NCI-H2107 treated with DMSO at 0.1 percent for 48 hours (cell line): ENCODE data around the gene BCOR.

Experiments used
- DNase-seq: peaks from one replicate; lab custom pipeline; 2025; ENCODE audit not compliant: unreplicated experiment; lab: John Stamatoyannopoulos, UW

Gene BCOR

DNA sequence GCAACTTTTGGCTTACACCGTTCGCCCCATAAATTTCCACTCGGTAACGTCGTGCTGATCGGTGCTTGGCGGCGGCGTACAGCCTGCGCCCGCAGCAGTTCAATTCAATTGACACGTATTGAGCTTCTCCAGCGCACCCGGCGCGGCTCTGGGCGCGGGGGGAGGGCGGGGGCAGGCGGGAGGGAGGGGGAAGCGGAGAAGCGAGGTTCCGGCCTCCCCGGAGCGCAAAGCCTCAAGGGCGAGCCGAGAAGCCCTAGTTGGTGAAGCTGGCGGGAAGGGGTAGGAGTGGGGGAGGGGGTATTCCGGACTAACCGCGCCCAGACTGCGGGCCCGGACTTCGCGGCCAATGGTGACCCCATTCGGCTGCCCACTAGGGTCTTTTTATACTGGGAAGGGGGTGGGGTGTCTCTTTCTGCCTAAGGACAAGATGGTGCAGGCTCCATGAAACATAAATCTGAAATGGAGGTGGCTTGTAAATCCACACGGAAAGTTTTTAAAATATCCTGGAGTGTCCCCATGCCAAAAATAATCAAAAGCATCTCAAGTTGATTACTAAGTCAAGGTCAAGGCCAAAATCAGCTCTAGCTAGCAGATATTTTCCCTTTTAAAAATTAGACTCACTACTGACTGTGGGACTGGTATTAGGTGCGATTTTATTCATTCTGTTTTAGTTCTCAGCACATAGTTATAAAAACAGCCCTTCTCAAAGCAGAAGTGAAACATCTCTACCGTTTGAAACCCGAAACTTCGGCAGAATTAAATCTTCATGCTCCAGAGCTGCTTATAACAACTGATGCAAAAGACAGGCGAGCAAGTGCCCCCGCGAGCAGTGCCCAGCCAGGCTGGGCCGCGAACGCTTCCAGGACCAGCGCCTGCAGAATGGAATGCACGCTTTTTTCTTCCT is 1.5 kb upstream of the BCOR start:
- DNase-seq = no peak

DNA sequence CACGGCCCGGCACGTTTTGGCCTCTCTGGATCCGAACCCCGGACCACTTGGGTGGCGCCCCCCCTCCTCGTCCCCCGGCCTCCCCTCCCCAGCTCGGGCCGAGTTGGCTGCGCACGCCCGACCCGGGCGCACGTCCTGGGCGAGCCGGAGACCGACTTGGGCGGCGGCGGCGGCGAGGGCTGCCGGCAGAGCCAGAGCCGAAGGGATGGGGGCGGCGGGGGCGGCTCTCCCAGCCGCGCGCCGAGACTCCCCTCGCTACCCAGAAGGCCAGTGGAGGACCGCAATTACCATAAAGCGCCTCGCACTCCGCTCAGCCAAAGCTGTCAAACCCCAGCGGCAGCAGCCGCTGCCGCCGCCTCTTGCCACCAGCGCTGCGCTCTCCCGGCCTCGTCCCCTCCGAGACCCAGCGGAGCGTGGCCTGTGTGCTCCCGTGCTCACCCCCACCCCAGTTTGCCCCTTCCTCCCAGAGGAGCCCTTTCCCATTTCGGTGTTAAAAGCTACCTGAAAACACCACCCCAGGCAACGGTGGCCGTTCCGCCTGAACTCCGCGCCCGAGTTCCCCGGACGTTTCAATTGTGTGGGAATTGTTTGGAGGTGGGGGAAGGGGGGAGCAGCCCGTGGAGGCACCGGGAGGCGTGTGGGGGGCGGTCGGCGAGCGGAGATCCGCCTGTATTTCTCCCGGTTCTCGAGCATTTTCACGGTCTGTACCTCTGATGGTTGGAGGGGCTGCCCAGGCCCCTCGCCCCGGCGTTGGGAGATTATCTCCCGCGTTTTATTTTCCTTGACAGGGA is 701 bp upstream of the BCOR start:
- no peak for DNase-seq

DNA sequence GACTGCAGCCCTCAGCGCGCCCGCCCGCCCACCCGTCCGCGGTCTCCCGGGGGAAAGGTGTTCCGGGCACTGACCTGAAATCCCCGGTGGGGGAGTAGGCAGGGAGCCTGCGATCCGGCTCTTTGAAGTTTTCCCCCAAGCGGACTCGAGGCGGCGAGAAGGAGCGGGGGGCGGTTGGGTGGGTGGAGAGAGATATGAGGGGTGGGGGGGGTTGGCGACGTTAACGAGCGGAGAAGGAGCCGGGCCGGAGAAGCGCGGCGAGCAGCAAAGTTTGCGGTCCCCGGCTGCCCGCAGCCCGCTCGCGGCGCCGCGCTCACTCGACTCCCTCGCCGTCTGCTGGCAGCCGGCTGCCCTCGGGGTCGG is 636 bp downstream of the BCOR start:
- DNase-seq = no peak

DNA sequence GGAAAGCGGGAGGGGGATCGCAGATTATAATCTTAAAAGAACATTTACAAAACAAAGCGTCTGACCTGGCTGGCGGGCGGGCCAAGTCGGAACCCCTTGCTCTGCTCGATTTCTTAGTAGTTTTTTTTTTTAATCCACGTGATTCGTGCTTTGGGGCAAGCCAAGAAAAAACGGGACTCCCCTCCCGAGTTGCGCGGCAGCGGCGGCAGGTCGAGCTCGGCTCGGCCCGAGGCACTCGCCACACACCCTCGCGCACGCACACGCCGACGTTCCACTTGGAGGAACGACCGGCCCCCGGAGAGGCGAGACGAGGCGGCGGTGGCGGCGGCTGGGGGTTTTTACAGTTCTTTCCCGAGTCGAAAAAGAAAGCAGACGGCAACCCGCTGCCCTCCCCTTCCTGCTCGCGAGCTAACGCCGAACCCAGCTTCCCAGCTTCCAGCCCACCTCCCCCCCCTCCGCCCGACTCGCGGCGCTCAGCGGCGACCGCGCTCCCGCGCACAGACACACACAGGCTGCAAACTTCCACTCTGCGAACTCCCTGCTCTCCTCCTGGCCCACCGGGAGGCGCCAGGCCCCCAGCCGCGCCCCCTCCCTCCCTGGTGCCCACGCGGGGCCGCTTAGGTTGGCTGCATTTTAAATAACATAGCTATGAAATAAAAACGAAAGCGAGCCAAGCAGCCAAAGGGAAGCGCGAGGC is 1.2 kb downstream of the BCOR start:
- no peak for DNase-seq

DNA sequence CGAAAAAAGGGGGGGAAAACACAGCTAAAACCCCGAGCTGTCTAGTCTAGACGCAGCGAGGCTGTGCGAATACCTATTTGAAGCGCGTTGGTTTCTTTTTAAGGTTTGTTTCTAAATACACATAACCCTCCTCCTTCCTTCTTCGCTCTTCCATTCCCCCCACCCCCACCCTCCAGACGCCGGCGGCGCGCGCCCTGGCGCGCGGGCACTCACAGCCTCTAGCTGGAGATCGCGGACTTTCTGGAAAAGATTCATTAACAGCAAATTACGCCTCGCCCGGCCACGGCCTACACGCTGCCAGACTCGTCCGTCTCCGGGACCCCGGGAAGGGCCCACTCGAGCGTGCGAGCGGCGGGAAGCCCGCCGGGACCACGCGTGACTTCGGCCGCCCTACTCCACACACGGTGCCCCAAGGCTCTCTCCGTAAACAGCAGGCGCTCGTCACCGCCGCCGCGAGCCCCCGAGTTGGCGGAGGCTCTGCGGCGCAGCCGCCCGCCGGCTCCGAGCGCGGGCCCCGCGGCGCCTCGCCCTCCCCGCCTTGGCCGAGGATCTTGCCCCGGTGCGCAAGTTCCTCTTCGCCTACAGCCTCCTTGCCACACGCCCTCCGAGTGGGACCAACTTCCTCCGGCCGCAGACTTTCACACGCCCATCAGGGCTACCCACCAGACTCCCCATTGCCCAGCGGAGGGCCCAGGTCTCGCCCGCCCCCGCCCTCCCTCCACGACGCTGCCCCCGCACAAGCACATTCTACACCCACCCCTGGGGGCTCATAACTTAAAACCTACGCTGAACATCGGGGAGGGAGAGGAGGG is 2.0 kb downstream of the BCOR start:
- DNase-seq = no peak

DNA sequence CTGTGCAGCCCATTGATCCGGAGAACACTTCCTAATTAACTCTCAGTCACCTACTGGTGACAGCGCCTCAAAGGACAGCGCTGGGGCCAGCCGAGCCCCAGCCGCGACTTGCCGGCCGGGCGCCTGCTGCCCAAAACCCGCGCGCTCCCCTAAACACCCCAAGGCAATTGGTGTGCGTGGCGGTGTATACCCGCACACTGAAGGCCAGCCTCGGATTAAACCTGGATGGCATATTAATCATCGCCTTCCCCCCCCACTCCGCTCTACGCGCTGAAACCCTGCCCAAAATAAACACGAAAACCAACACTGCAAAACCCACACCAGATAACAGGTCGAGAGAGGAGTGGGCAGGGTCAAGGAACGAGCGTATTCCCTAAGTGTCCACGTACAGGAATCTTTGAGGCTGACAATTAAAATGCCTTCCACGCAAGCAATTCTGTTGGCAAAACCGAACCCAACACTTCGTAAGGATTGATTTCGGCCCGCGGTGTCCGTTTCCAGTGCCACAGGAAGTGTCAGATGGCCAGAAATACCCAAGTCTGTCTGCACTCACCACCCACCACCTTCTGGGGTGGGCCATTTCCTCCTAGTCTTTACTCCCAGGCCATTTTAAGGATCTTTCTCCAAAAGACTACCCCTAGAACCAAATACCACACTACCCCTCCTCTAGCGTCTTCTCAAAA is 2.7 kb downstream of the BCOR start:
- no peak for DNase-seq

DNA sequence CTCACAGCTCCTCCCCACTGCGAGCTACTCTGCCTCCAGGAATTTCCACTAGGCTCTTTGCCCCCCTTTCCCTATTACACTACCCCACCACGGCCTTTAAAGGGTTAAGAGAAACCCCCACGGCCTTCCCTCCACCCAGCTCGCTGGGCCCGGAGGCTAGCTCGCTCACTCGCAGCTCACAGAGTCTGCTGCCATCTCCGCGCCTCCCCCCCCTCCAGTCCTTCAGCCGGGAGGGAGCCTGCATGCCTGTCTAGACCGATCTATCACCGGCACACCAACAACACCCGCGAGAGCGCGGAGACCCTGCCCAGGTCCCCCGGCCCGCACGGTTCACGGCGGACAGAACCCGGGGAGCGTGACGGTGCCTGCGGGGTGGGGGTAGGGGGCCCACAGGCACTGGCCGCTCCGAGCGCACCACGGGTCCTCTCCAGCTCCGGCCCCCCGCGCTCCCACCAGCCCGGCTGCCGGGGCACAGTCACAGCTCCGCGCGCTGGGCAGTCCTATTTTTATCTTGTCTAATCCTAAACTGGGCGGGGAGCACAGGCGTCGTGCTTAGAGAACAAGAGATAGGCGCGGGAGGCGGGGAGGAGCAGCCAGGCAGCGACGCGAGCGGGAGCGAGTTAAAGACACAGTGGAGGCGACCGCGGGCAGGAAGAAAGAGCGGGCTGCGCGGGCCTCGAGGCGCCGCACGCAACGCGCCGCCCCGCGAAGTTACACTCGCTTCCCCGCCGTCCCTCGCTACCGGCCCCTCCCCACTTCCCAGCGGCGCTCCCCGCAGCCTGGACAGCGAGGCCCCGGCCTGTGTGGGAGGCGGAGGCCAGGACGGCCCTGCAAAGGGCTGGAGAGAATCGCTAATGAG is 3.5 kb downstream of the BCOR start:
- no peak for DNase-seq

DNA sequence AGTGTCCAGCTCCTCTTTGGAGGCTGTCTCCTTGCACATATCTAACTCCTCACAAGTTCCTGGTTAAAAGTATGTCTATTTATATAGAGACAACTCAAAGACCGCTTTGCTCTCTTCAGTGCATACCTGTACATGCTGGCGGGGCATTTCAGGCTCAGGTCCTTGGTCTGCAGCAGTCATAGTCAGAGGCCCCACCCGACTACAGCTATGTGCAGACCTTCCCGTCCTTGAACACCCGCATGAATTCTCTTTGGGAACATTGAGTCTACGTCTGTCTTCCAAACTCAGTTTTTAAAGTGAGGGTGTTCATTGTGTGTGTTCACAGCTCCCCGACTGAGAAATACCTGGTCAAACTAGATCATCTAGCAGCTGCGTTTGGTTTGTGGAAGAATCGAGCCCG is 4.2 kb downstream of the BCOR start:
- no peak for DNase-seq

DNA sequence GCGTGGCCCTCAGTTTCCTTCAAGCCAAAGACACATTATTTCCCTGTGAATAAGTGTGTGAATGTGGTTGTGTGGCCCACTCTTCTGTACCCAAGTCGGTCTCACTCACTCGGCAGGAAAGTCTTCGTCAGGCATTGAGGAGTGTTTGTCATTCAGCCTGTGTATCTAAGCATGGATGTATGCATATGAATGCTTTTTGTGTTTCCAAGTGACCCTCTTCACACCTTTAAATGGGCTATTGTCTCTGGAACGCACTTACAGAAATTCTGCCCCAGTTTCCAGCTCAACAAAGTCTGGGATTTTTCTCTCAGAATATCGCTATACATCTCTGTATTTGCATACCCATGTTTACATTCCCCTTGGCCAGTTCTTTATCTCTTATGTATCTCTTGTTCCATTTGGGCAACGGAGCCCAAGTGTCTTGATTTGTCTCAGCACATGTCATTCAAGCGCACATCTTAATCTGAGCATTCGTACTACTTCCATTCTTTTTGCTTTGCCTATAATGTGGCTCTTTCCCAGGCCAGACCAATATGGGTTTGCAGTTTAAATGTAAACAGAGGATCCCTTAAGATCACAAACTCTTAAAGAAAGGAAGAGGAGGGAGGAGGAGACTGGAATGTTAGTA is 4.8 kb downstream of the BCOR start:
- DNase-seq = no peak

DNA sequence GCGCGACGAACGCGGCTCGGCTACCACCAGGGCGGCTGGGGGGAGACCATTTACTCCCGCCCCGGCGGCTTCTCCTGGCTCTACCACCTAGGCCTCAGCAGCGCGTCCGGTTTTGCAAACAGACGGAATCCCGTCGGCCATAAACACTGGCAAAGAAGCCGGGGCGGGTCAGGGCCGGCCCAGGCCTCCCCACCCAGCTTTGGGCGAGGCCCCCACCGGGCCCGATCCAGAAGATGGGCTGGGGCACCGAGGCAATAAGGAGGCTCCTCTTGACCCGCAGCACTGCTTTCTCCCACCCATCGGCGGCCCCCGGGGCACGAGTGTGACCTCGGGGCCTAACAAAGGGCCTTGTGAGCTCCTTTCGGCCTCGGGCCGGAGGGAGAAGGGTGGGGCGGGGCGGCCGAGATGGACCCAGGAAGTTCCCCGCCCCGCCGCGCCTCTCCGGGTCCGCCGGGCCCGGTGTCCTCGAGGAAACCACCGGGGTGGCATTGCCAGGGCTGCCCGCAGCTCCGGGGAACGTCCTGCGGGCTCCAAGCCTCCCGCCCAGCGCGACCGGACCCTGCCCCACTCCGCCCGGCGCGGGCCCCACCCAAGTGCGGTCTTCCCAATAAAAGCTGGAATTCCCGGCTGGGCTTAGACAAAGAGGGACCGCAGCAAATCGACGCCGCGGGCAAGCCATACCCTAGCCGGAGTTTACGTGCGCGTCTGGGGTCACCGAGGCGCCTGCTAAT is 5.9 kb downstream of the BCOR start:
- no peak for DNase-seq

DNA sequence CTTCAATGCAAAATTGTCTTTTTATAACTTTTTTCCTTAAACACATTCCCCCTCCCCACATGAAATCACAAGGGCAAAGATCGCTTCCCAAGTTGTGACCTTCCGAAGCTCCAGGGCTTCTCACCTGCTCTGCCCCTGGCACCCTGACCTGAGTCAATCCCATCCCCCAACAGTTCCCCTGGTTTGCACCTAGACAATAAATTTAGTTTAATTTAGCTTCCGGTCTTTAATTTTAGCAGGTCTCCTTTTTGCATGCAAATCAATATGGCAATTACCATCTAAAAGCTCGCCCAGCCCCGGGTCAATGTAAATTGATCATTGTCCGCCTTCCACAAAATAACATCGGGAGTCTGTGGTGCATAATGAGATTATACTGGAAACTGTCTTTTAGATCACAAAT is 6.8 kb downstream of the BCOR start:
- no peak for DNase-seq

DNA sequence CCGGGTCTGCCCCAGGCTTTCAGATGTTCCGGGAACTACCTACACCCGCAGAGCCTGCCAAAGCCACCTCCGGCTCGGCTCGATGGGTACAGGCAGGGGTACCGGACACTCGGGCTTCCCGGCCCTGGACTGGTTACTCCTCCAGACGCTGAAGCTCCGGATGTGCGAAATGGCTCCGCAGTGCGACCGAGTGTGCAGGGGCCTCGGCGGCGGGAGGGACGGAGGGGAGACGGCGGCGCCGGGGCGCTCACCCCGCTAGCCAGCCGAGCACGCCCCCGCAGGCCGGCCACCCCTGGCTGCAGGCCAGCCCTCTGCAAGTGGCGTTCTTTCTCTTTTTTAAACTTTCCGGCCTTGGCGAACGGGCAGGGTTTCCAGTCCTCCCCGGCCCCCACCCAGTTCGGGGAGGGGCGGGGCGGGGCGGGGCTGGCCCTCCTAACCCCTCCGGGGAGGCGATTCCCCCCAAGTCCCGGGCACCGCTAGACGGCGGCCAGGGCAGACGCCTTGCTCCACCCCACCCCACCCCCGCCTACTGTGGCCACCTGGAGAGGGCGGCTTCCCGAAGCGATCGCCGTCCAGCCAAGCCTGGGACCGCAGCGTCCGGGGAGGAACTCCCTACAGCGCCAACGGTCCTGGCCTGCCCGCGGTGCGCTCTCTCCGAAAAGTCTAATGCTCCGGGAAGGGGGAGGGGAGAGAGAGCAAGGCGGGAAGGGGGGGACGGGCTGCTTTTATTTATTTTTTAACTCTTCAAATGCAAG is 7.5 kb downstream of the BCOR start:
- no peak for DNase-seq

DNA sequence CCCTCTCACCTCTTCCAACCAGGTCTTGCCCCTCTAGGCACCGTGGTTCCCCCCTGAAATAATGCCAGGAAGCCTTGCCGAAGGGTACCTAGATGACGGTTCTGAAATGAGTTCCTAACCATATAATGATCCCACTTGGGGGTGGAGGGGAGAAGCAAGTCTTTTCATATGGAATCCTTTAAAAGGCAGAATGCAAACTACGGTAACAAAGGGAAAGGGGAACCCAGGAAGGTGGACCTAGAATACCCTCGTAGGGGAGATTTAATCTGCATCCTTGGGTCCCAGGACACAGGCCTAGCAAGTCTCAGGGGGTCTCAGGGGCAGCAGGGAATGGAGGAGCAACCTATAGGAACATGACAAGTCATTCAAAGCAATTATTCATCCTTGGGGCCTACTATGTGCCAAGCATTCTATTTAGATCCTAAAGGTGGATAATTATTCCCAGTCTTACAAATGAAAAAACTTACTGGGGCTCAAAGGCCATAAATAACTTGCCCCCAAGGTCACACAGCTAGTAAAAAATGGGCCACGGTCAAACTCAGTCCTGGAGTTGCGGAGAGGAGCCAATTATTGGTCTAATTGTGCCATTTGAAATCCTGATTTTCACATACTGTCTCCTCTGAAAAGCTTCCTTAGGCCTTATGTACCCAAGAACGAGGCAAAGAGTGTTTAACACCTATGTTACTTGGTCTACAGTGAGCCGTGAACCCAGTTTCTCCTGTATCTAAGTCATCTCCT is 8.8 kb downstream of the BCOR start:
- no peak for DNase-seq

DNA sequence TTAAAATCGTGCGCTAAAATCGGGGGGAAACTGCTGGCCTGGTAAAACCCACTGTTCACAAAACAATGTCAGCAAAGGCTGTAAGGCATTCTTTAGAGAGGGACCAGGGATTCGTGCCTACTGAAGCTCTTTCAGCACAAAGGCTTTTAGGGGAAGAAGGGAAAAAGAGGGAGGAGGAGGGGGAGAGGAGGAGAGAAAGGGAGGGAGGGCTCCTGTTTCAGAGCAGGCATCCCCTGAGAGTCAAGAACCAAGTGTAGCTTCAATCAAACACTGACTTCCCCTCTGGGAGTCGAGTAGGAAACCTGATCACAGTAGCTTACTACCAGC is 9.5 kb downstream of the BCOR start:
- peak; percentile 74 for DNase-seq

DNA sequence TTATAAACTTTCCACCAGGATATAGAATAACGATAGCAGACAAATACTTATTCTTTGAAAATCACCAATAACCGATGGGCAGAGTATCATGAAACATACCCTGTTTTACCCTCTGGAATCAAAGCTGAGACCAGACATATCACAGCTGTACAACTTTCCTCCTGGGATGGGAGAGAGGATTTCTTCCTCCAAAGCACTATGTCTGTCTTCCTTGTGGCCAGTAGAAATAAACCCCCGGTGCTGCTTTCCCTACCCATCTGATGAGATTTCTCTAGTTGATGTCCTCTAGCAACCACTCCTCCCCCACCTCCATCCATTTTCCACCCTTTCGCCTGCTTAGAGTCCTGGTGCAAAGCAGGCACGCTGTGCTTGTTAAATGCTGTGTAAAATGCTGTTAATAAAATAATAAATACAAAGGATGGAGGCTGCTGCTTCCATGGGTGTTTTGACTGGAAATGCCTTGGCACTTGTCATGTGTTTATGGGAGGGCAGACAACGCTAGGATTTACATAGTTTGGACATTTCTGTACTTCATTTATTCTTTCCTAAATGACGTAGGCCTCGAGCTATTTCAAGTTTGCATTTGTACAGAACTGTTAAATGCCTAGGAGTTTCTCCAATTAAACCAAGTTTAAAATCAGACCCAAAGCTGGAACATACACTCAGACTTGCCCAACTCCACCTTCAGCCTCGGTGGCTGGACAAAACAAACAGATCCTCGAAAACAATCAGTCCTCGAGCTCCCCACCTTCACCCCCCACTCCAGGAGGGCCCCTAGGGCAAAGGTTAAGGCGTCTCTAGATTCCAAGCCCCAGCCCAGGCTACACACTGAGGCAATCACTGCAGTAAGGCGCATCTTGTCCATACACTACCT is 10.1 kb downstream of the BCOR start:
- DNase-seq = no peak
